MM.1S (cell line): ENCODE data around the gene BMPR1A.
A peak's percentile ranks its signal among the peaks of the same experiment; 100 is the strongest.

Experiments used
- DNase-seq: peaks from one replicate; pipeline ENCODE4 v3.0.0-alpha.2; 2015
- H2AFZ ChIP-seq: fragments of 300-600 bp; sonication (generic); 2 replicates; pipeline ENCODE4 v1.6.0; 2016; ENCODE audit warnings: antibody characterized with exemption, low read length
- H3F3A ChIP-seq: fragments of 300-600 bp; sonication (generic); 2 replicates; pipeline ENCODE4 v1.6.1; 2016; ENCODE audit warnings: mild to moderate bottlenecking, antibody characterized with exemption, low read length, moderate library complexity, mixed read lengths; ENCODE audit not compliant: insufficient read depth
- H3K27ac ChIP-seq: fragments of 300-600 bp; sonication (generic); 2 replicates; pipeline ENCODE4 v1.5.1; 2016; ENCODE audit warnings: mild to moderate bottlenecking, low read length
- H3K27me3 ChIP-seq: fragments of 300-600 bp; sonication (generic); replicated peaks from 2 replicates; pipeline ENCODE4 v1.6.0; 2016; ENCODE audit warnings: low read length; ENCODE audit not compliant: insufficient read depth
- H3K36me3 ChIP-seq: fragments of 300-600 bp; sonication (generic); replicated peaks from 2 replicates; pipeline ENCODE4 v1.6.1; 2016; ENCODE audit warnings: mild to moderate bottlenecking, low read length, mixed read lengths; ENCODE audit not compliant: insufficient read depth
- H3K4me1 ChIP-seq: fragments of 300-600 bp; sonication (generic); 2 replicates; pipeline ENCODE4 v1.6.1; 2016; ENCODE audit warnings: low read length, mixed read lengths
- H3K4me2 ChIP-seq: fragments of 300-600 bp; sonication (generic); 2 replicates; pipeline ENCODE4 v1.6.0; 2016; ENCODE audit warnings: low read depth, low read length
- H3K4me3 ChIP-seq: fragments of 300-600 bp; sonication (generic); 2 replicates; pipeline ENCODE4 v1.5.1; 2016; ENCODE audit warnings: low read length, mixed read lengths
- H3K79me2 ChIP-seq: fragments of 300-600 bp; sonication (generic); 2 replicates; pipeline ENCODE4 v1.6.1; 2016; ENCODE audit warnings: mixed run types, low read length, mixed read lengths
- H3K9ac ChIP-seq: fragments of 300-600 bp; sonication (generic); 2 replicates; pipeline ENCODE4 v1.6.1; 2016; ENCODE audit warnings: low read length, mixed read lengths
- H3K9me2 ChIP-seq: fragments of 300-600 bp; sonication (generic); replicated peaks from 2 replicates; pipeline ENCODE4 v1.6.1; 2016; ENCODE audit warnings: mild to moderate bottlenecking, low read length, mixed read lengths; ENCODE audit not compliant: insufficient read depth
- H3K9me3 ChIP-seq: fragments of 300-600 bp; sonication (generic); replicated peaks from 2 replicates; pipeline ENCODE4 v1.6.1; 2016; ENCODE audit warnings: mild to moderate bottlenecking, low read length, mixed read lengths; ENCODE audit not compliant: insufficient read depth
- H4K20me1 ChIP-seq: fragments of 300-600 bp; sonication (generic); 2 replicates; pipeline ENCODE4 v1.6.1; 2016; ENCODE audit warnings: mild to moderate bottlenecking, low read length, moderate library complexity, mixed read lengths; ENCODE audit not compliant: insufficient read depth
- CTCF ChIP-seq: fragments of 300-600 bp; sonication (generic); IDR thresholded peaks from 2 replicates; pipeline ENCODE4 v1.5.1; 2016; ENCODE audit warnings: antibody characterized with exemption, low read length, mixed read lengths
- EZH2 ChIP-seq: fragments of 300-600 bp; sonication (generic); optimal IDR thresholded peaks from 2 replicates; pipeline ENCODE3; 2017; ENCODE audit warnings: low read depth, mild to moderate bottlenecking, antibody characterized with exemption, low read length, mixed read lengths
- EZH2phosphoT487 ChIP-seq: fragments of 300-600 bp; sonication (generic); IDR thresholded peaks from 2 replicates; pipeline ENCODE4 v1.6.1; 2018; ENCODE audit warnings: antibody characterized with exemption, low read length

BMPR1A gene

GRCh38 chr10:86751477-86751876 lies 4.9 kb upstream of the BMPR1A start:
- Histone ChIP-seq H3K27me3 (no peaks in the 10 kb centered on the region; the same call in 1 of the 2 replicates), H3K79me2 (no peaks in the 10 kb centered on the region), H4K20me1 (no peaks in the 10 kb centered on the region), H3K9me3 (no peaks in the 10 kb centered on the region), H3K36me3 (no peaks in the 10 kb centered on the region), H2AFZ (no peak overlapping the region), H3K4me1 (peaks cover 19% of the 10 kb centered on the region), H3K4me2 (no peak overlapping the region), H3K27ac (no peak overlapping the region), H3K9me2 (no peaks in the 10 kb centered on the region), H3K4me3 (no peak overlapping the region), H3F3A (peaks cover 5% of the 10 kb centered on the region; the same call in 1 of the 2 replicates), H3K9ac (no peak overlapping the region)
- TF ChIP-seq CTCF = no peak
- TF ChIP-seq EZH2 = no peak
- no peak for TF ChIP-seq EZH2phosphoT487
- DNase-seq = no peak

- Histone ChIP-seq H3K27me3 (no peaks in the 10 kb centered on the region; the same call in none of the 2 replicates), H3K4me1 (peaks cover 19% of the 10 kb centered on the region), H3F3A (peaks cover 5% of the 10 kb centered on the region; the same call in 1 of the 2 replicates), H3K9me3 (no peaks in the 10 kb centered on the region), H3K79me2 (peaks cover 3% of the 10 kb centered on the region), H3K36me3 (no peaks in the 10 kb centered on the region), H4K20me1 (no peaks in the 10 kb centered on the region), H3K4me2 (0 out of 2 replicates have a peak overlapping the region, but pooled peaks have one; percentile 40), H3K9ac (no peak overlapping the region), H3K27ac (no peak overlapping the region), H3K4me3 (no peak overlapping the region), H2AFZ (peak overlapping the region; percentile 29; the same call in 1 of the 2 replicates), H3K9me2 (no peaks in the 10 kb centered on the region)
- TF ChIP-seq EZH2phosphoT487 (no peak), CTCF (no peak), EZH2 (no peak)
- no peak for DNase-seq
Measured at GRCh38 chr10:86752311-86752710, 4.1 kb upstream of the BMPR1A start.

- no peaks in the 10 kb centered on the region; the same call in none of the 2 replicates for H3K27me3 ChIP-seq
- H3K27ac ChIP-seq = no peak overlapping the region
- H3K4me2 ChIP-seq = peak overlapping the region; percentile 40; the same call in 1 of the 2 replicates
Measured at GRCh38 chr10:86753051-86753450, 3.4 kb upstream of the BMPR1A start.

More at GRCh38 chr10:86753051-86753450, 3.4 kb upstream of the BMPR1A start:
- TF ChIP-seq CTCF = no peak
- no peak for TF ChIP-seq EZH2phosphoT487
- no peak for TF ChIP-seq EZH2
- Histone ChIP-seq H3K9me3 (no peaks in the 10 kb centered on the region), H3K9ac (no peak overlapping the region), H3K36me3 (no peaks in the 10 kb centered on the region), H3K4me3 (no peak overlapping the region), H4K20me1 (no peaks in the 10 kb centered on the region), H3F3A (peaks cover 5% of the 10 kb centered on the region; the same call in 1 of the 2 replicates), H3K79me2 (peaks cover 9% of the 10 kb centered on the region), H3K4me1 (peaks cover 19% of the 10 kb centered on the region), H3K9me2 (no peaks in the 10 kb centered on the region), H2AFZ (0 out of 2 replicates have a peak overlapping the region, but pooled peaks have one; percentile 29)
- peak; percentile 61 for DNase-seq
